ENCODE results near the gene TSPAN11. TPM values are rescaled to one million over a fixed set of nuclear protein-coding genes. Genes with fewer than 3 reads are reported as not detected.

Gene TSPAN11
- total RNA-seq, 4 donors from 2014 or later: 1.5 to 3.0 (median 2.9) TPM

- intact Hi-C loops (cut with DNase I; ENCODE audit: low total_unique reads) (no loop called here), in situ Hi-C loops (cut with MboI; ENCODE audit: low pct_ligation_motif_present in 1 of 4, low pct_unique_long_range_greater_than_20kb in 1 of 4, low sequenced_read_pairs in 3 of 4) (loop anchor here in 1 of 4 donors (25.0 kb wide), 1 partner anchor 90 kb away; no protein-coding TSS in a partner anchor)
- no peaks in the 10 kb centered on the region for H3K4me1 ChIP-seq
- TF ChIP-seq POLR2AphosphoS5 (IDR thresholded peaks at IDR 0.05) (no peak), EP300 (IDR thresholded peaks at IDR 0.05; ENCODE audit: low read depth) (no peak), CTCF (IDR thresholded peaks at IDR 0.05) (no peak), POLR2A (IDR thresholded peaks at IDR 0.05) (no peak)
- H3K27ac ChIP-seq: no peak overlapping the region
- WGBS, 2 donors (ENCODE audit: low coverage in 1 of 2): 74 to 79% methylated on average over 5 to 6 of the region's 6 CpGs
- H3K27me3 ChIP-seq: no peaks in the 10 kb centered on the region
- H3K36me3 ChIP-seq: no peaks in the 10 kb centered on the region
- H3K9me3 ChIP-seq: no peaks in the 10 kb centered on the region
- no peak for DNase-seq
- H3K4me3 ChIP-seq: no peak overlapping the region
Measured at GRCh38 chr12:30952015-30952414, 25.5 kb downstream of the TSPAN11 start.

GRCh38 chr12:30953257-30953656 is 26.7 kb downstream of the TSPAN11 start:
- DNase-seq: no peak
- H3K4me1 ChIP-seq: no peaks in the 10 kb centered on the region
- H3K27me3 ChIP-seq: no peaks in the 10 kb centered on the region
- peak overlapping the region in 1 of 4 donors; percentile 35 for H3K27ac ChIP-seq
- TF ChIP-seq POLR2A (IDR thresholded peaks at IDR 0.05) (no peak), POLR2AphosphoS5 (IDR thresholded peaks at IDR 0.05) (no peak), CTCF (IDR thresholded peaks at IDR 0.05) (no peak), EP300 (IDR thresholded peaks at IDR 0.05; ENCODE audit: low read depth) (no peak)
- no peak overlapping the region for H3K4me3 ChIP-seq
- intact Hi-C loops (cut with DNase I; ENCODE audit: low total_unique reads): no loop called here
- in situ Hi-C loops (cut with MboI; ENCODE audit: low pct_ligation_motif_present in 1 of 4, low pct_unique_long_range_greater_than_20kb in 1 of 4, low sequenced_read_pairs in 3 of 4): loop anchor here in 1 of 4 donors (25.0 kb wide), 1 partner anchor 91 kb away; no protein-coding TSS in a partner anchor
- H3K36me3 ChIP-seq: no peaks in the 10 kb centered on the region
- 76% methylated on average over 2 of the region's 2 CpGs; no CpG with 5 or more reads in 1 of the 2 donors for WGBS, 2 donors (ENCODE audit: low coverage in 1 of 2)
- no peaks in the 10 kb centered on the region for H3K9me3 ChIP-seq

DNA sequence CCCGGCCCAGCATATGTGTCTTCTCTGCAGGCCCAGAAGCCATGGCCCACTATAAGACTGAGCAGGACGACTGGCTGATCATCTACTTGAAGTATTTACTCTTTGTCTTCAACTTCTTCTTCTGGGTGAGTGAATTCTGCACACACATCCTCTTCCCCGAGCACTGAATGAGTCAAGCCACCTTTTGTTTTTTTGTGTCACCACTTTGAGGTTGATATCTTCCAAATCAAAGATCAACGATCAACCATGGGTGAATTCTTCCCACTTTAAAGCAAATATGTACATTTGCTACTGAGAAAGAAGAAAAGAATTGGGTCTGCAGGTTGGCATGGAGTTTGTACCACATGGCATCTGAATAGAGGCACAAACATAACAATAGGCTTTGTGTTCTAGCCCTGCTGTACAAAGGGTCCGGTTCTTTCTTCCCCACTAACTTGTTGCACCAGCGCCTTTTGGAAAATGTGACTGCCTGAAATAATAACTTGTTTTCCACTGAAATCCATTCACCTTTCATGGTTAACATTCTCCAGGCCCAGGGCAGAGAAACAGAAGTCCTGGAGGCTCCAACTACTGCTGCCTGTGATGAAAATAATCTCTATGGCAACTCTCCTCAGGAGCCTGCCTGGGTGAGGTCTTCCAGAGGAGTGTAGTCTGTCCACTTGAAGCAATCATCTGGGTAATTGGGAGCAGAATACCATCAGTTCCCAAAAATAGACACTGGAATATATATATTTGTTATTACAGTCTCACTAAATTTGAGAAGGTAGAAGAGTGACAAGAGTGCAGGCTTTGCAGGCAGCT is 27.6 kb downstream of the TSPAN11 start:
- DNase-seq: no peak
- no peaks in the 10 kb centered on the region for H3K9me3 ChIP-seq
- intact Hi-C loops (cut with DNase I; ENCODE audit: low total_unique reads): no loop called here
- no peaks in the 10 kb centered on the region for H3K36me3 ChIP-seq
- in situ Hi-C loops (cut with MboI; ENCODE audit: low pct_ligation_motif_present in 1 of 4, low pct_unique_long_range_greater_than_20kb in 1 of 4, low sequenced_read_pairs in 3 of 4): loop anchor here in 1 of 4 donors (25.0 kb wide), 1 partner anchor 92 kb away; no protein-coding TSS in a partner anchor
- peak overlapping the region in 1 of 4 donors; percentile 35 for H3K27ac ChIP-seq
- no peak overlapping the region for H3K4me3 ChIP-seq
- TF ChIP-seq CTCF (IDR thresholded peaks at IDR 0.05) (no peak), POLR2A (IDR thresholded peaks at IDR 0.05) (no peak), POLR2AphosphoS5 (IDR thresholded peaks at IDR 0.05) (no peak), EP300 (IDR thresholded peaks at IDR 0.05; ENCODE audit: low read depth) (no peak)
- no peaks in the 10 kb centered on the region for H3K27me3 ChIP-seq
- 69 to 80% methylated on average over 4 to 6 of the region's 6 CpGs for WGBS, 2 donors (ENCODE audit: low coverage in 1 of 2)
- H3K4me1 ChIP-seq: no peaks in the 10 kb centered on the region

GRCh38 chr12:30955214-30955613 is 28.7 kb downstream of the TSPAN11 start:
- Histone ChIP-seq H3K27me3 (no peaks in the 10 kb centered on the region), H3K4me3 (no peak overlapping the region), H3K36me3 (no peaks in the 10 kb centered on the region), H3K9me3 (no peaks in the 10 kb centered on the region), H3K27ac (peak overlapping the region in 1 of 4 donors; percentile 30), H3K4me1 (no peaks in the 10 kb centered on the region)
- intact Hi-C loops (cut with DNase I; ENCODE audit: low total_unique reads) (no loop called here), in situ Hi-C loops (cut with MboI; ENCODE audit: low pct_ligation_motif_present in 1 of 4, low pct_unique_long_range_greater_than_20kb in 1 of 4, low sequenced_read_pairs in 3 of 4) (loop anchor here in 1 of 4 donors (25.0 kb wide), 1 partner anchor 93 kb away; no protein-coding TSS in a partner anchor)
- WGBS, 2 donors (ENCODE audit: low coverage in 1 of 2): 87 to 100% methylated on average over 1 of the region's 1 CpG
- TF ChIP-seq EP300 (IDR thresholded peaks at IDR 0.05; ENCODE audit: low read depth) (no peak), POLR2A (IDR thresholded peaks at IDR 0.05) (no peak), POLR2AphosphoS5 (IDR thresholded peaks at IDR 0.05) (no peak), CTCF (IDR thresholded peaks at IDR 0.05) (no peak)
- no peak for DNase-seq
